Adrenal gland (tissue), 12 donors: ENCODE data around the gene KAT8. TPM values are rescaled to one million over a fixed set of nuclear protein-coding genes. Genes with fewer than 3 reads are reported as not detected.

Source experiments
- DNase-seq, 7 donors: peaks; one replicate each; pipeline ENCODE4 v3.0.0-alpha.2; 2019 to 2020
- H3K27ac ChIP-seq, 5 donors: fragments of 200-600 bp; sonication (generic) in 4 of 5; 1 replicate in 3 of 5; 2 replicates in 2 of 5; pipeline versions ENCODE4 v1.5.1 to v1.8.0; 2016 to 2020; ENCODE audit warnings: mild to moderate bottlenecking in 1 of 5
- H3K27me3 ChIP-seq: fragments of 200-600 bp; 2 replicates; pipeline ENCODE4 v1.8.0; 2021
- H3K36me3 ChIP-seq, 2 donors: fragments of 200-600 bp; replicated peaks in 1 of 2; 1 replicate in 1 of 2; 2 replicates in 1 of 2; pipeline versions ENCODE4 v1.5.1 to v1.8.0; 2018 to 2022
- H3K4me1 ChIP-seq, 2 donors: fragments of 200-600 bp; replicated peaks in 1 of 2; 1 replicate in 1 of 2; 2 replicates in 1 of 2; pipeline versions ENCODE4 v1.5.1 to v1.8.0; 2018 to 2021
- H3K4me3 ChIP-seq, 4 donors: fragments of 200-600 bp; sonication (generic) in 3 of 4; one replicate each; pipeline ENCODE4 v1.5.1; 2016 to 2018
- H3K9me3 ChIP-seq, 3 donors: fragments of 200-600 bp; sonication (generic) in 1 of 3; replicated peaks in 1 of 3; 1 replicate in 2 of 3; 2 replicates in 1 of 3; pipeline versions ENCODE4 v1.5.1 to v1.8.0; 2016 to 2021
- CTCF ChIP-seq, 6 experiments: fragments of 450-650 bp in 4 of 6; fragments of 200-600 bp in 2 of 6; sonication (generic) in 1 of 6; IDR thresholded peaks; 1 replicate in 5 of 6; 2 replicates in 1 of 6; pipeline versions ENCODE4 v1.5.1 to v1.8.0; 2016 to 2021; ENCODE audit warnings: antibody characterized with exemption in 6 of 6, mild to moderate bottlenecking in 2 of 6, moderate library complexity in 1 of 6
- POLR2A ChIP-seq, 2 donors: fragments of 450-650 bp; IDR thresholded peaks; one replicate each; pipeline ENCODE4 v1.6.1; 2017; ENCODE audit warnings: antibody characterized with exemption in 2 of 2, mild to moderate bottlenecking in 2 of 2, moderate library complexity in 1 of 2
- WGBS, 4 donors: extraction: QIAGEN DNeasy Blood & Tissue Kit in 2 of 4; methylation state at CpG; one replicate each; pipeline versions ENCODE4 v1.1.5 to v1.1.7; 2013 to 2017; 5-methylcytosine and 5-hydroxymethylcytosine counted together
- intact Hi-C, 2 donors: fragments of 100-400 bp; cut with DNase I; formaldehyde crosslinking; loops; one replicate each; pipeline versions ENCODE4 v1.14.1 to v1.15.0; 2022 to 2023
- polyA plus RNA-seq, 3 donors: library from polyadenylated mRNA; stranded (reverse); fragments of 200-250 nt in 2 of 3; fragments of 350-450 nt in 1 of 3; fragmentation: Illumina TruSeq in 1 of 3; extraction: RNeasy Lipid Tissue Mini Kit (QIAGEN cat#74804) in 1 of 3; gene quantifications; one replicate each; pipeline ENCODE4 v1.2.3, GENCODE V29; 2013 to 2014
- total RNA-seq, 9 donors: library from RNA; depleted of rRNA in 4 of 9; stranded (reverse); fragments of >200 nt in 4 of 9; fragments of 120-200 nt in 1 of 9; fragmentation: NEBNext Ultra II Directional in 1 of 9; extraction: Animal tissue kit (Norgen Biotek cat#: 25700) in 1 of 9; gene quantifications; one replicate each; pipeline versions ENCODE4 v1.1.0 to v1.2.4, GENCODE V29; 2013 to 2023
- donor health status: healthy with polysubstance abuse.
- donor health status: Bipolar disorder and iron deficiency.
- donor health status: DM: yes; HTN: yes; CAD: no.
- donor health status: DM: no; HTN: no; CAD: no.
- donor health status: DM: no; HTN: no; CAD: no.
- donor health status: DM: yes; HTN: yes; CAD: no.

Gene KAT8
- total and polyA plus RNA-seq, 12 donors, result 45.0 to 148 (median 86.9) TPM

GRCh38 chr16:31109622-31110021, 7.8 kb upstream of the KAT8 start:
- H3K27ac ChIP-seq, result peak overlapping the region in 2 of 5 donors; percentile 25 to 86
- no peaks in the 10 kb centered on the region for H3K27me3 ChIP-seq
- TF ChIP-seq CTCF (IDR thresholded peaks at IDR 0.05) (no peak), POLR2A (IDR thresholded peaks at IDR 0.05) (no peak)

DNA sequence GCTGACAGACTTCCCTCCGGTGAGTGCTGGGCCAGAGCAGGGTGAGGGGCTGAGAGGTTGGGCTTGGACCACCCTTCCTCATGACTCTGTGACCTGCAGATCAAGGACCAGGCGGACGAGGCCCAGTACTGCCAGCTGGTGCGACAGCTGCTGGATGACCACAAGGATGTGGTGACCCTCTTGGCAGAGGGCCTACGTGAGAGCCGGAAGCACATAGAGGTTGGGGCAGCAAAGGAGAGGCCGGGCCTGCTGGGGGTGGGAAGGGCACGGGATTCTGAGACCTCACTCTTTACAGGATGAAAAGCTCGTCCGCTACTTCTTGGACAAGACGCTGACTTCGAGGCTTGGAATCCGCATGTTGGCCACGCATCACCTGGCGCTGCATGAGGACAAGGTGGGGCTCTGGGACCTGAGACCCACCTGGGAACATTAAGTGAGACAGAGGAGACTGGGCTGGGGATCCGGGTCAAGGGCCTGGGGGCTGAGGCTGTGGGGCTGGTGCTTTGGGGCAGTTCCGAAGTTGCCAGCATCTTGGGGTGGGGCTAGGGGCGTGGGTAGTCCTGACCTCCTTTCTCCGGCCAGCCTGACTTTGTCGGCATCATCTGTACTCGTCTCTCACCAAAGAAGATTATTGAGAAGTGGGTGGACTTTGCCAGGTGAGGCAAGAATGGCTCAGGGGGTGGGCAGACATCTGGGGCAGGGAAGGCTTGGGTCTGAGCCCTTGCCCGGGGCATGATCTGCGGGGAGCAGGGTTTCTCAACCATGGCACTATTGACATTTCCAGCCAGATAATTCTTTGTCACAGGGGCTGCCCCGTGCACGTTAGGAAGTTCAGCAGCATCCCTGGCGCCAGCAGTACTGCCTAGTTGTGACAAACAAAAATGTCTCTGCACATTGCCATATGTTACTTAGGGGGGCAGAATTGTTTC, 7.1 kb upstream of the KAT8 start:
- 86 to 91% (median 88%) methylated on average over 13 to 26 of the region's 26 CpGs for WGBS, 4 donors
- TF ChIP-seq CTCF (IDR thresholded peaks at IDR 0.05) (no peak), POLR2A (IDR thresholded peaks at IDR 0.05) (no peak)
- H3K36me3 ChIP-seq, result peaks cover 0 to 38% of the 10 kb centered on the region in 2 donors

More at GRCh38 chr16:31109622-31110021, 7.8 kb upstream of the KAT8 start:
- peaks cover 33 to 40% of the 10 kb centered on the region in 2 donors for H3K4me1 ChIP-seq
- DNase-seq, result peak in 1 of 7 donors; percentile 17
- H3K4me3 ChIP-seq, result no peak overlapping the region
- 88 to 92% (median 90%) methylated on average over 9 to 12 of the region's 12 CpGs for WGBS, 4 donors
- H3K9me3 ChIP-seq, result no peaks in the 10 kb centered on the region
- H3K36me3 ChIP-seq, result peaks cover 0 to 38% of the 10 kb centered on the region in 2 donors
- intact Hi-C loops, result loop anchor here in 1 of 2 donors (5.0 kb wide), 1 partner anchor 68 kb away; no protein-coding TSS in a partner anchor

DNA sequence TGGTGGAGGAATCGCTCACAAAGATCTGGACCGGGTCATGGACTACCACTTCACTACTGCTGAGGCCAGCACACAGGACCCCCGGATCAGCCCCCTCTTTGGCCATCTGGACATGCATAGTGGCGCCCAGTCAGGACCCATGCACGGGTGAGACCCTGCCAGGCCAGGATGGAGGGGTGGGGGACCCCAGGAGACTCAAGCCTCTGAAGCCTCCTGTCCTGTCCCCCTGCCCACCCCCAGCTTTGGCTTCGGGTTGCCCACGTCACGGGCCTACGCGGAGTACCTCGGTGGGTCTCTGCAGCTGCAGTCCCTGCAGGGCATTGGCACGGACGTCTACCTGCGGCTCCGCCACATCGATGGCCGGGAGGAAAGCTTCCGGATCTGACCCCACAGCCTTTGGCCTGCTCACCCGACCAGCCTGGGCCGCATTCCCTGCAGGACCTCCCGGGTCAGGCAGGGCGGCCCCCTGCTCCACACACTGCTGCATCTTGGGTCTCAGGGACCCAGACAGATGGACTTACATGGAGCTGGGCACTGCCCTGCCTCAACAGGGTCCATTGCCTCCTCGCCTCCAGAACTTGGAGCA, 5.5 kb upstream of the KAT8 start:
- 94 to 100% (median 95%) methylated on average over 3 to 23 of the region's 23 CpGs for WGBS, 4 donors
- no peak overlapping the region for H3K4me3 ChIP-seq
- H3K27ac ChIP-seq, result peak overlapping the region; percentile 57 to 86 (median 81)
- H3K27me3 ChIP-seq, result no peaks in the 10 kb centered on the region
- H3K9me3 ChIP-seq, result no peaks in the 10 kb centered on the region
- intact Hi-C loops, result no loop called here
- DNase-seq, result peak in 1 of 7 donors; percentile 30
- H3K4me1 ChIP-seq, result peaks cover 34 to 35% of the 10 kb centered on the region in 2 donors
- TF ChIP-seq CTCF (IDR thresholded peaks at IDR 0.05), result no peak
- TF ChIP-seq POLR2A (IDR thresholded peaks at IDR 0.05), result no peak
- H3K36me3 ChIP-seq, result peaks cover 0 to 38% of the 10 kb centered on the region in 2 donors

More for the DNA sequence above, 7.1 kb upstream of the KAT8 start:
- Histone ChIP-seq H3K4me3 (no peak overlapping the region), H3K27ac (peak overlapping the region in 1 of 5 donors; percentile 25), H3K4me1 (peaks cover 33 to 40% of the 10 kb centered on the region in 2 donors), H3K9me3 (no peaks in the 10 kb centered on the region), H3K27me3 (no peaks in the 10 kb centered on the region)
- DNase-seq, result peak in 1 of 7 donors; percentile 25
- intact Hi-C loops, result no loop called here

DNA sequence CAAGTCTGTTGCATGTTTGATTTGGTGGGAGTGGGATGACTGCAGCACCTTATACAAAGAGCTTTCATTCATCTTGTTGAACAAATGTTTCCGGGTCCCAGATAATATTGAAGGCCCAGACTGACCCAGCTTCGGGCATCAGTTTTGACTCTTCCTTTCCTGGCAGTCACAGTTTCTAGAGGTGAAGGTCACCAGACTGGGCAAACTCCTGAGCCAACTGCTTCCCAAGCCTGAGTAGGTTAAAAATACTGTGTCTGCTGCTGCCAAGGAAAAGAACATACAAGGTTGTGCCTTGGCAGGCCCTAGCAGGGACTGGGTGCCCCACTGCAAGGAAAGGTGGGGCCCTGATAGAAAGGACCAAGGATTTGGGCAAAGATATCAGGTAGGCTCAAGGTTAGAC, 4.8 kb upstream of the KAT8 start:
- intact Hi-C loops, result no loop called here
- 38 to 47% (median 43%) methylated on average over 2 of the region's 2 CpGs for WGBS, 4 donors
- Histone ChIP-seq H3K4me3 (no peak overlapping the region), H3K27ac (peak overlapping the region; percentile 57 to 86 (median 81)), H3K36me3 (peaks cover 0 to 38% of the 10 kb centered on the region in 2 donors), H3K27me3 (no peaks in the 10 kb centered on the region), H3K9me3 (no peaks in the 10 kb centered on the region), H3K4me1 (peaks cover 35 to 36% of the 10 kb centered on the region in 2 donors)
- DNase-seq, result peak in 5 of 7 donors; percentile 64 to 83 (median 79)
- TF ChIP-seq POLR2A (IDR thresholded peaks at IDR 0.05) (no peak), CTCF (IDR thresholded peaks at IDR 0.05) (no peak)
